Measurements from ENCODE around the gene CDC7. TPM values are rescaled to one million over a fixed set of nuclear protein-coding genes. Genes with fewer than 3 reads are reported as not detected.
A peak's percentile ranks its signal among the peaks of the same experiment; 100 is the strongest.

The CDC7 gene
- polyA plus RNA-seq, 1 donor from 2014 or later: 34.6 TPM

DNA sequence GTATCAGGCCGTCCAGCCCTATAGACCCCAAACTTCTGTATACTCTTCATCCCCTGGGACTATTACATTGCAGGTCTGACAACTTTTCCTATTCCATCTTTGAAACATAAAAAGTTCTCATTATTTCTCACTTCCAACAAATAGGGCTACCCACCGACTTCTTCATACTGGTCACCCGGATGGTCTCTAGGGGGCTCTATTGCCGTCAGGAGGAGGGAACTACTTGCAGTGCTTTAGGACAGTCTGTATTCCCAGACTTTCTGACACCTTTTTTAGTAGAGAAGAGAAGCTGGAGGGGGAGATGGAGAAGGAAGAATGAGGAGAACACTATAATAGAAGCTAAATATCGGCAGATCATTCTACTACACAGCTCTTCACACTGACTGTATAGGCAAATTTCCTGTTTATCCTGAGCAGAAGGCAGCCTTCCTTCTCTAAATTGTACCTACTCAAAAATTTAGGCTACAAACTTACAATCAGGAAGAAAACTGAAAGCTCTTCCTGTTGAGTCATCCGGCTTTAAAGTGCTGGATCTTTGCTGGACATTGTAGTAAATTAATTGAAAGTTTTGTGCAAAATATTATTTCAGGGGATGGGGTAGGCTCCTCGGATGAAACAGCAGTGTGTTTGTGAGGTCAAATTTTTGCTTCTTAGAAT lies 54.6 kb downstream of the CDC7 start:
- Histone ChIP-seq H3K4me3 (ENCODE audit: low read length) (no peak overlapping the region), H3K79me2 (replicated peaks; ENCODE audit: insufficient read depth, low read length) (no peaks in the 10 kb centered on the region), H3K4me2 (ENCODE audit: low read length) (no peak overlapping the region), H3K9me3 (ENCODE audit: low read length) (no peaks in the 10 kb centered on the region), H3F3A (ENCODE audit: insufficient read depth, low read length, poor library complexity, severe bottlenecking) (no peaks in the 10 kb centered on the region), H3K9ac (ENCODE audit: low read length) (no peak overlapping the region), H3K27me3 (ENCODE audit: insufficient read depth, low read depth, low read length) (no peaks in the 10 kb centered on the region), H3K27ac (ENCODE audit: low read length) (no peak overlapping the region), H3K36me3 (ENCODE audit: insufficient read depth, low read length) (no peaks in the 10 kb centered on the region), H3K9me2 (ENCODE audit: insufficient read depth, low read length) (no peaks in the 10 kb centered on the region), H4K20me1 (ENCODE audit: insufficient read depth) (no peaks in the 10 kb centered on the region), H2AFZ (ENCODE audit: low read depth, low read length) (no peak overlapping the region)
- TF ChIP-seq TAF1 (IDR thresholded peaks at IDR 0.05; ENCODE audit: low read depth) (no peak), MXI1 (conservative IDR thresholded peaks at IDR 0.05; ENCODE audit: poor library complexity, severe bottlenecking) (no peak), RAD21 (conservative IDR thresholded peaks at IDR 0.05) (no peak), CTCF (IDR thresholded peaks at IDR 0.05; ENCODE audit: poor library complexity, severe bottlenecking) (no peak)

DNA sequence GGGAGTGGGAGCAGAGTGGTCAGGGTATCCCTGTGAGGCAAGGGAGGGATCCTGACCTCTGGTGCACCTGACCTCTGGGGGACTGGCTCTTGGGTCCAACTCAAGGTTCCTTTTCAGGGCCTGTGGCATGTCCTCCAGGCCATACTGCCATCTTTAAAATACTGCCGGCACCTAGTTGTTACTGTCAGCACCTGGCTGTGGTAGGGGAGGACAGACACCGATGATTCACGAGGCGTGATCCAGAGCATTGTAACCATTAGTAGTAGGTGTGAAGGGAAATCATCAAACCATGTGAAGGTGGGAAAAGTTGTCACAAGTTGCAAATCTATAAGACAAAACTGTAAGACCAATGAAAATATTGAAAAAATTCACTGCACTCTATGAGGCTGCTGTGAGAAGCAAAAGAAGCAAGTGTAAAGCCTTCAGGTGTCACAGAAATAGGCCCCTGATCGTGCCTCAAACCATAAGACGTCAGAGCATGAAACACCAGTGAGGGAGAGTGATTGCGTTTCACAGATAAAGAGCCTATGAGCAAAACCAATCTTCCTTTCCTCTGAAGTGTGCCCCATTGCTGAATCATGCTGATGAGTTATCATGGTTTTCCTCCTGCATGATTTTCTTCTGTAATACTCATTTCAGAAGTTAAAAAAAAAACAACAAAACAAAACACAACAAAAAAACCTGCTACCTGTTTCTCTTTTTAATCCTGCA lies 55.3 kb downstream of the CDC7 start:
- Histone ChIP-seq H4K20me1 (ENCODE audit: insufficient read depth) (no peaks in the 10 kb centered on the region), H3K9me3 (ENCODE audit: low read length) (no peaks in the 10 kb centered on the region), H3K9ac (ENCODE audit: low read length) (no peak overlapping the region), H2AFZ (ENCODE audit: low read depth, low read length) (no peak overlapping the region), H3K4me3 (ENCODE audit: low read length) (peak overlapping the region; percentile 36), H3K36me3 (ENCODE audit: insufficient read depth, low read length) (no peaks in the 10 kb centered on the region), H3K27ac (ENCODE audit: low read length) (peak overlapping the region; percentile 10), H3K9me2 (ENCODE audit: insufficient read depth, low read length) (no peaks in the 10 kb centered on the region), H3K79me2 (replicated peaks; ENCODE audit: insufficient read depth, low read length) (no peaks in the 10 kb centered on the region), H3F3A (ENCODE audit: insufficient read depth, low read length, poor library complexity, severe bottlenecking) (no peaks in the 10 kb centered on the region), H3K4me2 (ENCODE audit: low read length) (peak overlapping the region; percentile 40), H3K27me3 (ENCODE audit: insufficient read depth, low read depth, low read length) (no peaks in the 10 kb centered on the region)
- TF ChIP-seq CTCF (IDR thresholded peaks at IDR 0.05; ENCODE audit: poor library complexity, severe bottlenecking) (no peak), REST (IDR thresholded peaks at IDR 0.05; ENCODE audit: borderline replicate concordance) (no peak), EZH2 (IDR thresholded peaks at IDR 0.05; ENCODE audit: borderline replicate concordance, insufficient read depth, low read length, poor library complexity, severe bottlenecking) (no peak)

Measured in neural cell (in vitro differentiated cells).